Stimulated activated CD4-positive, alpha-beta T cell treated with anti-CD3 and anti-CD28 coated beads, TNF-alpha, amount 100 ng/mL, for 4 hours (primary cell): ENCODE results near the gene CROCC.

Source experiments
- DNase-seq, 3 experiments: peaks; one replicate each; pipeline ENCODE4 v3.0.0-alpha.2; 2020; ENCODE audit warnings: low read depth in 3 of 3

CROCC gene

DNA sequence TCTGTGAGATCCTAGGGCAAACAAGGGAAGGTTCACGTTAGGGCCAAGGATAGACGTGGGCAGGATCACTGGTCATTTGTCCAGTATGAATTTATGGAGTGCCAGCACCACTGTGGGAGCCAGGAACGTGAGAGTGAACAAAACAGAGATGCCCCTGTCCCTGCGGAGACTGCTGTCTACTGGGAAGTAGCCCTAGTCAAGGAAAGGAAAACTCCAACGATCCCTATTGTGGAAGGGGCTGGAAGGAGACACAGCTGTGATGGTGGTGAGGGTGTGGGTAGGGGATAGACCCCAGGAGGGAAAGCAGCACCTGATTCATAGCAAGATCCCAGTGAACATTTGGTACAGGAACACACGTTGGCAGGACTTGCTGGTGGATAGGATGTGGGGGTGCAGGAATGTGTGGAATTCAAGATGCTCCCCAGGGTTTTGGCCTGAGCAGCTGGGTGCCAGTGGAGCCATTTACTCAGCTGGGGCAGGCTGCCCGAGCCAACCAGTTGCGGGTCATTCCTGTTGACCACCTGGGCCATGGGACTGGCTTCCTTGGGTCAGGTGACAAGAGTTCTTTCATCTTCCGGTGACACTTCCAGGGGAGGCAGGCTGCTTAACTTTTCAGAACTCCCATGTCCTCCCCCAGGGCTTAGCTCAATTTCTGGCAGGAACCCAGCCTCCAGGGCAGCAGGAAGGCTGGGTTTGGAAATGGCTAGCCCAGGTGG lies 91.2 kb downstream of the CROCC start:
- no peak for DNase-seq

DNA sequence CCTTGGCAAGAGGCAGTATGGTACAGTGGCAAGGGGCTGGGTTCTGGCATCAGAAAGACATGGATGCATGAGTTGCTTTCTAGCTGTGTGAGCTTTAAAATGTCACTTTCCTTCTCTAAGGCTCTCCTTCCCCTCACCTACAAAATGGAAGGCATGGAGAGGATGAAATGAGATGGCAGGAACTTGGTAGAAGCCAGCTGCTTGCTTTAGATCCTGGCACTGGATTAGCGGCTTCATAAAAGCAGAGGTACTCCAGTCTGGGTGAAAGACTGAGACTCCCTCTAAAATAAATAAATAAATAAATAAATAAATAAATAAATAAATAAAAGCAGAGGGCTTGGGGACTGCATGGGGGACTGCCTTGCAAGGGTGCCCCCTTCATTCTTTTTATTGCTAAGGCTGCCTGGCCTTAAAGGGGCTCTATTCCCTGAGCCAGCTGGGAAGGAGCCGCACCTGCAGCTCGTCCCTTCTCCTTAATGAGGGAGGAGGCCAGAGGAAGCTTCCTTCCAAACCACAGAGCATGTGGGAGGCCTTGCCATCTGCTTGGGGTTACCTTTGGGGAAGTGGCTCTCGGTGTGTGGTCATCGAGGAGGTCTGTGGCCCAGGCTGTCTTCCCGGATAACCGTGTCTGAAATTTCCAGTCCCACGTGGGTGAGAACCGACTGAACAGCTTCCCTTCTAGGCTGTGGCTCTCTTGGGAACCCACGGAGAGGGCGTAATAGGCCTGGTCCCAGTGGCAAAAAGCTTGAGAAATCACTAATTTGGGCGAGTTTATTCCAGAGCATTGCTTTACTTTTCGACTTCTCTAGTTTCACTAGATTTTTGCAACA lies 92.0 kb downstream of the CROCC start:
- no peak for DNase-seq

DNA sequence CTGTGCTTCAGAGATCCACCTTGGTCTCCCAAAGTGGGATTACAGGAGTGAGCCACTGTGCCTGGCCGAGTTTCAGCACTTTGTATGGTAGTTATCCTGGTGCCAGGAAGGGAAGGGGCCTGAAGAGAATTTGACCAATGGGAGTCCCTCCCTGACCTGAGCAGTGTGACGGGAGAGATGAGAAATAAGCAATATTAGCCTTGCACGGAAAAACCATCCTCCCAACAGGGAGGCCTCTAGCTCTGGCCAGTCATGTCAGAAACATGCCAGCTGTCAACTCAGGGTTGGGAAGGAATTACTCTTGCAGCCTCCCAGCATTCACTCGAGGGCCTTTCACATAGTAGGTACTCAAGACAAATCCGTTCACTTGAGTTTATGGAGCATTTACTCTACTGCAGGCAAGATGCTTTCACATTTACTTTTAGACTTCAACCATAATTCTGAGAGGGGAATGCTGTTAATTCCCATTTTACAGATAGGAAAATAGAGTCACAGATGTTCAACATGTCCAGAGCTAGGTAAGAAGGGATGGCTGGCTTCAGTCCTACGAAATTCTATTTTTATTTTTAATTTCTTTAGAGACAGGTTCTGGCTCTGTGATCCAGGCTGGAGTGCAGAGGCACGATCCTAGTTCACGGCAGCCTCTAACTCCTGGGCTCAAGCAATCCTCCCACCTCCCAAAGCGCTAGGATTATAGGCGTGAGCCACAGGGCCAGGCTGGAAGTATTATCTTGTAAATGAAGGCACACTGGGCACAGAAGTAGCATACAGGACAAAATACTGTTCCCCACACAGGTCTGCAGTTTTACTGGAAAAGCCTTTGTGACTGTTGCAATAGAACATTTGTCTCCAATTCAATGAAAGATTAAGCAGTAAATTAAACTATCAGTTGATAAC lies 93.2 kb downstream of the CROCC start:
- DNase-seq = no peak

DNA sequence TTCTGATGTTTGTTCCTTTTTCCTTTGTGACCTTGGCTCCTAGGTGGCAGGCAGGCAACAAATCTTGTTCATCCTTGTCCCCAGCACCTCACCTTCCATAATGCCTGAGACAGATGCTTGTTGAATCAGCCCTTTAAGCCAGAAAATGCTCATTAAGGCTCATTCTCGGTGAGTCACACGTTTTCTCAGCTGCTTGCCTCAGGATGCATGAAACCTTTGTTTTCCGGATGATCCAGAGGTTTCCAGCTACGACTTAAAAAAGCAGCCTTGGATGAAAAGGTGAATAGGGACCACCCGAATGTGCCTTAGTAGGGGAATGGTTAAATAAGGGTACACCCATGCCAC lies 94.6 kb downstream of the CROCC start:
- DNase-seq = no peak

DNA sequence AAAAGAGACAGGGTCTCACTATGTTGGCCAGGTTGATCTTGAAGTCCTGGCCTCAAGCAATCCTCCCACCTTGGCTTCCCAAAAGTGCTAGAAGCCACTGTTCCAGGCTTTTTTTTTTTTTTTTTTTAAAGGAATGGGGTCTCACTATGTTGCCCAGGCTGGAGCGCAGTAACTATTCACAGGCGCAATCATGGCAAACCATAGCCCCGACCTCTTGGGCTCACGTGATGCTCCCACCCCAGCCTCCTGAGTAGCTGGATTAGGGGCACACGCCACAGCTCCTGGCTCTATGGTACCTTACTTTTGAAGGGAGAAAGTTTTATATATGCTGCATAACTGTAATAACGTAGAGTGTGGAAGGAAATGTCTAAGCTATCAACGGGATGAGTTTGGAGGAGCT lies 95.7 kb downstream of the CROCC start:
- no peak for DNase-seq

DNA sequence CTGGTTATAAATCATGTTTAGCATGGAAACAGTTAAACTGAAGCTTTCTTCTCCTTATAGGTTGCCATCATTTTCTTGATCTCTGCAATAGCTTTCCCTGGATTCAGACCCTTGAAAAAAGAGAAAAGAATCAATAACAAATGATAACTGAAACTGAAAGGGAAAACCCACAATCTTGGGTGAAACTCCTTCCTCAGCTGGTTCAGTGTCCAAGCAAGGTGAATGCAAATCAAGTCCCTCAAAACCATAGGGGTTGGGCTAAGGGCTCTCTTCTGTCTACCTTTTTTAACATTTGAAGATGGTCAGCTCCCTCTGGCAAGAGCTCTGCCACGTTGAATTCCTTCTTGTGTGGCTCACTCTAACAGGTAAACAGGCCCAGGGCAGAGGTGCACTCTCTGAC lies 97.1 kb downstream of the CROCC start:
- no peak for DNase-seq

DNA sequence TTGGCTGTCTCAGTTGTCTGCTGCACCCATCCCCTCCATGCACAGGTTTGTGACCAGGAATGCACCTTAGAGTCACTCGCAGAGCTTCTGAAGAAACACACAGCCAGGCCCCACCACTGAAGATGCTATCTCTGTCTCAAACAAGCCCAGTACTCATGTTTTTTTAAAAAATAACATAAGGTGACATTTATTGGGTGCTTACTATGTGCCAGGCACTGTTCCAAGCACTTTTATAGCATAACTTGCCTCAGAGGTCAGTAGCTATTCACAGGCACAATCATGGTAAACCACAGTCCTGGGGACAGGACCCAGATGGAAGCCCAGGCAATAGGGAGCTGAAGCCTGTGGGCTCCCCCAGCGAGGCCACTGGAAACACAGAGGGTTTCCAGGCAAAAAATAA lies 98.8 kb downstream of the CROCC start:
- DNase-seq = no peak

DNA sequence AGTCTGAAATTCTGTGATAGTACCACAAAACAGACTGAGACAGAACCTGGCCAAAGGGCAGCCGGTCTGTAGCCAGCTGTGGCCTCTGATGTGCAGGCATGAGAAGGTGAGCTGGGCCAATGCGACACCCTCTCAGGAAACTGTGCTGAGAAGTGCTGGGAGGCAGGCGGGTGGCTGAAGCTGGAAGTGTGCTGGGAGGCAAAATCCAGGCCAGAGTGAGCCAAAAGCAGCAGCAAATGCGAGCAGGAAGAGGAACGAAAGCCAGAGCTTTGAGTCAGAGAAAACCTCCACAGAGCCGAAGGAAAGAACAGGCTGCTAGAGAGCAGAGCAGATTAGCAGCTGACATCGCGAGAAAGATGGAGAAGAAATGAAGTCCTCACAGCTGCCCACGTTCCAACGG lies 100.2 kb downstream of the CROCC start:
- no peak for DNase-seq
